OCI-LY1 (cell line): ENCODE data around the gene TYMS.

Experiments used
- CTCF ChIP-seq: fragments of 200-600 bp; sonication (generic), shearing (Covaris generic); IDR thresholded peaks from 2 replicates; pipeline ENCODE4 v1.5.1; 2017; ENCODE audit warnings: mild to moderate bottlenecking, antibody characterized with exemption, low read length, moderate library complexity, mixed read lengths
- EZH2 ChIP-seq: fragments of 200-600 bp; sonication (generic), shearing (Covaris generic); IDR thresholded peaks from 2 replicates; pipeline ENCODE4 v1.8.0; 2017; ENCODE audit warnings: borderline replicate concordance, mixed run types, mild to moderate bottlenecking, antibody characterized with exemption, low read length, moderate library complexity, mixed read lengths

- no peak for TF ChIP-seq CTCF
- TF ChIP-seq EZH2 = no peak
Measured at GRCh38 chr18:711310-711656, 53.8 kb downstream of the TYMS start.
